ENCODE results near the gene ISY1. TPM values are rescaled to one million over a fixed set of nuclear protein-coding genes. Genes with fewer than 3 reads are reported as not detected.
A peak's percentile ranks its signal among the peaks of the same experiment; 100 is the strongest.

ISY1 gene
- total RNA-seq, 1 donor: 20.6 TPM

- H3K4me3 ChIP-seq (ENCODE audit: low read depth, low read length): peak within 1 kb of the TSS; percentile 96
- peak; percentile 91 for DNase-seq (ENCODE audit: low read depth)
- no peak for TF ChIP-seq CTCF (IDR thresholded peaks at IDR 0.05; ENCODE audit: insufficient read depth, low read length)
These were observed 22.9 kb upstream of the ISY1 start, which contains the start of gene CNBP for GRCh38 chr3:129183569-129184395. CNBP (minus strand) TSS chr3:129183896; CDS start chr3:129171757, 12,139 bp downstream.

GRCh38 chr3:129182390-129183185, 21.7 kb upstream of the ISY1 start:
- peak; percentile 42 for DNase-seq (ENCODE audit: low read depth)
- TF ChIP-seq CTCF (IDR thresholded peaks at IDR 0.05; ENCODE audit: insufficient read depth, low read length): no peak
- peak overlapping the region; percentile 96 for H3K4me3 ChIP-seq (ENCODE audit: low read depth, low read length)

- no peak for DNase-seq (ENCODE audit: low read depth)
- TF ChIP-seq CTCF (IDR thresholded peaks at IDR 0.05; ENCODE audit: insufficient read depth, low read length): no peak
- peak overlapping the region; percentile 96 for H3K4me3 ChIP-seq (ENCODE audit: low read depth, low read length)
These were observed 21.0 kb upstream of the ISY1 start for GRCh38 chr3:129181819-129182218.

GRCh38 chr3:129180461-129180860, 19.6 kb upstream of the ISY1 start:
- peak; percentile 46 for DNase-seq (ENCODE audit: low read depth)
- TF ChIP-seq CTCF (IDR thresholded peaks at IDR 0.05; ENCODE audit: insufficient read depth, low read length): no peak
- H3K4me3 ChIP-seq (ENCODE audit: low read depth, low read length): peak overlapping the region; percentile 37

- no peak for TF ChIP-seq CTCF (IDR thresholded peaks at IDR 0.05; ENCODE audit: insufficient read depth, low read length)
- no peak for DNase-seq (ENCODE audit: low read depth)
- H3K4me3 ChIP-seq (ENCODE audit: low read depth, low read length): no peak overlapping the region
These were observed 15.2 kb upstream of the ISY1 start for GRCh38 chr3:129176051-129176450.

GRCh38 chr3:129173725-129174124, 12.9 kb upstream of the ISY1 start:
- TF ChIP-seq CTCF (IDR thresholded peaks at IDR 0.05; ENCODE audit: insufficient read depth, low read length): no peak
- DNase-seq (ENCODE audit: low read depth): no peak
- no peak overlapping the region for H3K4me3 ChIP-seq (ENCODE audit: low read depth, low read length)

All from fibroblast of the aortic adventitia (primary cell).